GM19025 (cell line): ENCODE results near the gene SP6.

Experiments
- ATAC-seq: cut with Tn5 transposase; IDR thresholded peaks from one replicate; pipeline ENCODE4 v1.9.1; 2021; ENCODE audit warnings: mild to moderate bottlenecking, low read depth, moderate library complexity; ENCODE audit not compliant: unreplicated experiment

SP6 gene

GRCh38 chr17:47857551-47858455 is 6.8 kb upstream of the SP6 start:
- no peak for ATAC-seq

- no peak for ATAC-seq
Observed at GRCh38 chr17:47856830-47857229, 5.9 kb upstream of the SP6 start.

DNA sequence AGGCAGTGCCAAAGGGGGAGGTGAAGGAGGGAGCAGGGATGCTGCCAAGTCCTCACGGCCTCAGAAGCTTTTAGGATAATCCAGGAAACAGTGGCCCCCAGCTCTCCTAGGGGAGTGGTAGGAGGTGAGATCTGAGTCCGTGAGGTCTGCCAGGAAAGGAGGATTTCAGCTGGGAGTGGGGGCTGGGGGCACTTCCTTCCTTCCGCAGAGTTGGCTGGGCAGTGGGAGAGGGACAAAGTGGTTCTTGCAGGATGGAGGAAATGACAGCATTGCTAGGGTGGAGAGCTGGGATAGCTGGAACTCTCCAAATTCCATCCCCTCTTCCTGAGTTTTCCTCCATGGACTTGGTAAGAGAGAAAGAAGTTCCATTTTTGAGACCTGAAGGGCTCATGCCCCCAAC is 4.8 kb upstream of the SP6 start:
- no peak for ATAC-seq

- no peak for ATAC-seq
Observed at GRCh38 chr17:47853616-47854015, 2.7 kb upstream of the SP6 start.

- no peak for ATAC-seq
Observed at GRCh38 chr17:47852113-47852949, 1.4 kb upstream of the SP6 start.

- no peak for ATAC-seq
Observed at GRCh38 chr17:47851764-47852112, 775 bp upstream of the SP6 start.

GRCh38 chr17:47850373-47850691 is 631 bp downstream of the SP6 start:
- no peak for ATAC-seq

GRCh38 chr17:47848198-47848513 is 2.8 kb downstream of the SP6 start:
- ATAC-seq: no peak

- ATAC-seq: no peak
Observed at GRCh38 chr17:47847341-47848197, 3.4 kb downstream of the SP6 start.

GRCh38 chr17:47846716-47847340 is 4.1 kb downstream of the SP6 start:
- ATAC-seq: no peak

- ATAC-seq: no peak
Observed at GRCh38 chr17:47845716-47846075, 5.3 kb downstream of the SP6 start.

DNA sequence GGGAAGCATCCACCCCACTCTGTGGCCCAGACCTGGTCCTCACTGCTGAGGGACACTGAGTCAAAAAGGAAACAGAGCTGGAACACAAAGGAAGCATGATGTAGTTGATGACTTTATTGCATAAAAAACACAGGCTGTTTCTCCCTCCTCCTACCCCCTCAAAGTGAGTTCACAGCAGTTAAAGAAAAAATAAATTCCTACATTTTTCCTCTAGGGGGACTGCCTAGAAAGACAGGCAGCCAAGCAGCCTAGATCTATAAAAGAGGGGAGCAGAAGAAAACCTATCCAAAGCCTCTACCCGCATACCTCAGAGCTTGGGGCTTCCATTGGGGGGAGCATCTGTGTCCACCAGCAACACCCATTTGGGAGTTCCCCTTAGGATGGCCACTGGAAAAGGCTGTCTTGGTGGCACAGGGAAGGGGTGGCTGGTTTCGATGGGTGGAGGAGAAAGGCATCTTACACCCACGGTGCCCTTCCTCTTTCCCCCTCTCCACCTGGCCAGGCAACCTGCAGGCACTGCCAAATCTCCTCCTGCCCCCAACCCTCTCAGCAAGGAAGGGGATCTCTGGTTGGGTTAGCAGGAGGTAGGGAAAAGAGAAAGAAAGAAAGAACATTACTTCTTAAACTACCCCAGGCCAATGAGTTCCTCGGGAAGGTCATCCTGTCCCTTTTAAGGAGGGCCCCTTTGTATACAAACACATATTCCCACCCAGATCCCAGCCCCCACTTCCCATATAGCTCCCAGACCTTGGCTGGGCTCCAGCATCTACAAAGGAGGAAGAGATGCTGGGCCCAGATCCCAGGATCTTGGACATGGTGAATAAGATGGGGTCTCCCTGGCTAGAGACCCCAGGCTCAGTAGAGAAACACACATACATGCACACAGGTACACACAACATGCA is 5.9 kb downstream of the SP6 start:
- ATAC-seq: no peak

GRCh38 chr17:47844227-47844626 is 6.7 kb downstream of the SP6 start:
- no peak for ATAC-seq

DNA sequence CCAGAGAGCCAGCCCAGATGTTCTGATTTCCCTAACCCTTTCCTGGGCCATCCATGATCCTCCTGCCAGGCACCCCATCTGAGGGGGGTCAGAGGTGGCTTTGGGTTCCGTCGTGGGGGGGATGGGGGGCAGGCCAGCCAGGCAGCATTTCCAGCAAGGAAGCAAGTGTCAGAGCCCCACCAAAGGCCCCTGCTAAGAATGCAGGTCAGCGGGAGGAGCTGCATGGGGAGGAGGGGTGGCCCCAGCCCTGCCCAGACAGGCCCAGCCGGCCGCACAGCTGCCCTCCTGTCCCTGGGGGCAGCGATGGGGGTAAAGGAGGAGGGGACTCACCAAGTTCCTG is 7.6 kb downstream of the SP6 start:
- ATAC-seq: no peak

- ATAC-seq: no peak
Observed at GRCh38 chr17:47841488-47842291, 9.3 kb downstream of the SP6 start.

GRCh38 chr17:47840742-47841487 is 10.0 kb downstream of the SP6 start, which contains the start of gene SCRN2:
TSS of gene SCRN2 (minus strand) at chr17:47841273. CDS start at chr17:47840843, 430 bp downstream.
- ATAC-seq: peak; percentile 79

DNA sequence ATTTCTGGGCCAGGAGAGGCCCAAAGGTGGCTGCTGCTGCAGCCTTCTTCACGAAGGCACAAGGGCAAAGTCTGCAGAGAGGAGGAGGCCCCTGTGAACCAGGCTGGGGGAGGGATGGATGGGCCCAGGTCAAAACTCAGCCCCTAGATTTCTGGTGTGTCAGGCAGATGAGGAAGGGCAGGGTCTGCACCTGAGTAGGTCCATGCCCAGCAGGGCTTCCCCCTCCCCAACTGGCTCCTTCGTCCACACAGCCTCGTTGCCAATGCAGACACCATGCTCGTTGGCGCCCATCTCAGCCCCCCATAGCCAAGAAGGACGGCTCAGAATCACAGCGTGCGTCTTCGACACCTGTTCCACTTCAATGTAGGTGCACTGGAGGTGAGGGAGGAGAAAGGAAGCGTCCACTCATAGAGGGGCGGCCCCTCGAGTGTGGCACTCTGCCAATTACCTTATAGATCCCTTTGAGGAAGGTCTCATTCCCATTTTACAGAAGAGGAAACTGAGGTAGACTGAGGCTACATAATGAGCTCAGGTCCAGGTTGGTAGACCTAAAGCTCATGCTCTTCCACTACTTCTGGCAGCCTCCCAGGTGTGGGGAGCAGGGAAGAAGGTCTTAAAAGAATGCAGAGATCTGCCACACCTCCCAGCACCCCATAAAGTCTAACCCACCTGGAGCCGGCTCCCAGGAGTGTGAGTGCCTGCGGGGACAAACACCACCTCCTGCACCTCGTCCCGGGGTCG is 10.8 kb downstream of the SP6 start:
- ATAC-seq: no peak

GRCh38 chr17:47839071-47839470 is 11.9 kb downstream of the SP6 start:
- no peak for ATAC-seq
